Gastroesophageal sphincter (tissue), 4 donors: ENCODE results near the gene GABRR2. TPM values are rescaled to one million over a fixed set of nuclear protein-coding genes. Genes with fewer than 3 reads are reported as not detected.
"Not testable (repeated sequence)": the region's sequence is repeated elsewhere in the genome, so short reads cannot be mapped to it uniquely, and the experiment has no call there.

Source experiments
- ATAC-seq: fragments of 150-250 bp; one replicate; pipeline ENCODE4 v1.9.1; 2016; ENCODE audit warnings: mild to moderate bottlenecking, moderate library complexity
- H3K27ac ChIP-seq, 4 donors: fragments of 200-600 bp; sonication (generic) in 3 of 4; 1 replicate in 3 of 4; 2 replicates in 1 of 4; pipeline ENCODE4 v1.5.1; 2016 to 2019
- H3K27me3 ChIP-seq: fragments of 200-600 bp; sonication (generic); one replicate; pipeline ENCODE4 v1.5.1; 2019
- H3K36me3 ChIP-seq, 2 donors: fragments of 200-600 bp; sonication (generic); one replicate each; pipeline ENCODE4 v1.5.1; 2019; ENCODE audit warnings: control low read depth in 1 of 2
- H3K4me1 ChIP-seq, 3 donors: fragments of 200-600 bp; sonication (generic); 1 replicate in 2 of 3; 2 replicates in 1 of 3; pipeline ENCODE4 v1.5.1; 2016 to 2019; ENCODE audit warnings: control low read depth in 2 of 3
- H3K4me3 ChIP-seq, 2 donors: fragments of 200-600 bp; sonication (generic); one replicate each; pipeline ENCODE4 v1.5.1; 2019; ENCODE audit warnings: mild to moderate bottlenecking in 1 of 2, moderate library complexity in 1 of 2
- H3K9me3 ChIP-seq, 3 donors: fragments of 200-600 bp; sonication (generic); one replicate each; pipeline ENCODE4 v1.5.1; 2017 to 2019; ENCODE audit warnings: control low read depth in 2 of 3
- CTCF ChIP-seq, 4 experiments: fragments of 200-600 bp in 2 of 4; fragments of 450-650 bp in 2 of 4; sonication (generic) in 1 of 4; IDR thresholded peaks; one replicate each; pipeline ENCODE4 v1.5.1; 2017 to 2019; ENCODE audit warnings: antibody characterized with exemption in 4 of 4, mild to moderate bottlenecking in 2 of 4, moderate library complexity in 2 of 4
- EP300 ChIP-seq: sonication (generic); formaldehyde crosslinking; IDR thresholded peaks from one replicate; pipeline ENCODE4 v1.6.1; 2017; ENCODE audit warnings: antibody characterized with exemption, mild to moderate bottlenecking
- POLR2A ChIP-seq, 2 donors: fragments of 450-650 bp; IDR thresholded peaks; one replicate each; pipeline ENCODE4 v1.6.1; 2017; ENCODE audit warnings: antibody characterized with exemption in 2 of 2, mild to moderate bottlenecking in 2 of 2, moderate library complexity in 1 of 2
- POLR2AphosphoS5 ChIP-seq: sonication (generic); formaldehyde crosslinking; IDR thresholded peaks from one replicate; pipeline ENCODE4 v1.6.1; 2017; ENCODE audit warnings: antibody characterized with exemption
- WGBS, 2 donors: methylation state at CpG; one replicate each; pipeline ENCODE4 v1.1.5; 2018; ENCODE audit warnings: low coverage in 1 of 2; 5-methylcytosine and 5-hydroxymethylcytosine counted together
- total RNA-seq, 4 donors: library from RNA; depleted of rRNA; stranded (reverse); fragments of >200 nt; gene quantifications; one replicate each; pipeline ENCODE4 v1.1.0, GENCODE V29; 2016

GABRR2 gene
- total RNA-seq, 4 donors from 2014 or later, result 0.30 to 1.3 TPM; not detected in 2

GRCh38 chr6:89311530-89311852 lies 3.6 kb downstream of the GABRR2 start:
- Histone ChIP-seq H3K27me3 (no peaks in the 10 kb centered on the region), H3K9me3 (no peaks in the 10 kb centered on the region), H3K27ac (peak overlapping the region in 3 of 4 donors; percentile 53 to 62 (median 53)), H3K4me1 (peaks cover 5 to 24% (median 22%) of the 10 kb centered on the region in 3 donors), H3K4me3 (no peak overlapping the region), H3K36me3 (peaks cover 0 to 10% of the 10 kb centered on the region in 2 donors)
- ATAC-seq, result no peak
- TF ChIP-seq POLR2AphosphoS5, result no peak
- no peak for TF ChIP-seq POLR2A (IDR thresholded peaks at IDR 0.05)
- TF ChIP-seq CTCF (IDR thresholded peaks at IDR 0.05), result no peak
- TF ChIP-seq EP300, result no peak
- WGBS, 2 donors, result 20% methylated on average over 1 of the region's 5 CpGs; no CpG with 5 or more reads in 1 of the 2 donors

GRCh38 chr6:89310929-89311328 lies 4.2 kb downstream of the GABRR2 start:
- Histone ChIP-seq H3K9me3 (no peaks in the 10 kb centered on the region), H3K27me3 (no peaks in the 10 kb centered on the region), H3K27ac (no peak overlapping the region), H3K4me1 (peaks cover 5 to 24% (median 22%) of the 10 kb centered on the region in 3 donors), H3K4me3 (no peak overlapping the region), H3K36me3 (peaks cover 0 to 10% of the 10 kb centered on the region in 2 donors)
- no peak for ATAC-seq
- WGBS, 2 donors, result 61 to 89% methylated on average over 3 of the region's 11 CpGs
- TF ChIP-seq POLR2A (IDR thresholded peaks at IDR 0.05), result no peak
- TF ChIP-seq POLR2AphosphoS5, result no peak
- no peak for TF ChIP-seq CTCF (IDR thresholded peaks at IDR 0.05)
- no peak for TF ChIP-seq EP300

GRCh38 chr6:89308525-89309395 lies 6.3 kb downstream of the GABRR2 start:
- no peaks in the 10 kb centered on the region for H3K27me3 ChIP-seq
- no peak for ATAC-seq
- no peak overlapping the region for H3K4me3 ChIP-seq
- no peaks in the 10 kb centered on the region for H3K36me3 ChIP-seq
- no peak overlapping the region for H3K27ac ChIP-seq
- H3K4me1 ChIP-seq, result peaks cover 5 to 24% (median 22%) of the 10 kb centered on the region in 3 donors
- WGBS, 2 donors, result 74 to 79% methylated on average over 5 to 9 of the region's 9 CpGs
- TF ChIP-seq POLR2A (IDR thresholded peaks at IDR 0.05), result no peak
- TF ChIP-seq EP300, result no peak
- TF ChIP-seq POLR2AphosphoS5, result no peak
- H3K9me3 ChIP-seq, result no peaks in the 10 kb centered on the region

GRCh38 chr6:89304517-89304916 lies 10.6 kb downstream of the GABRR2 start:
- H3K4me1 ChIP-seq, H3K36me3 ChIP-seq, H3K27ac ChIP-seq, H3K9me3 ChIP-seq, H3K27me3 ChIP-seq, ATAC-seq, H3K4me3 ChIP-seq: not testable (repeated sequence)
- 94 to 100% methylated on average over 1 to 3 of the region's 3 CpGs for WGBS, 2 donors

GRCh38 chr6:89302936-89303335 lies 12.2 kb downstream of the GABRR2 start:
- ATAC-seq, result no peak
- TF ChIP-seq EP300 (no peak), POLR2A (IDR thresholded peaks at IDR 0.05) (no peak), POLR2AphosphoS5 (no peak), CTCF (IDR thresholded peaks at IDR 0.05) (no peak)
- no peaks in the 10 kb centered on the region for H3K9me3 ChIP-seq
- H3K36me3 ChIP-seq, result no peaks in the 10 kb centered on the region
- no peak overlapping the region for H3K4me3 ChIP-seq
- peaks cover 0 to 9% (median 5%) of the 10 kb centered on the region in 3 donors for H3K4me1 ChIP-seq
- no peaks in the 10 kb centered on the region for H3K27me3 ChIP-seq
- WGBS, 2 donors, result 81 to 86% methylated on average over 1 to 3 of the region's 10 CpGs
- no peak overlapping the region for H3K27ac ChIP-seq

- TF ChIP-seq POLR2AphosphoS5 (no peak), EP300 (no peak), POLR2A (IDR thresholded peaks at IDR 0.05) (no peak), CTCF (IDR thresholded peaks at IDR 0.05) (no peak)
- WGBS, 2 donors, result 80% methylated on average over 3 of the region's 22 CpGs; no CpG with 5 or more reads in 1 of the 2 donors
- no peak overlapping the region for H3K27ac ChIP-seq
Measured at GRCh38 chr6:89302195-89302770, 12.8 kb downstream of the GABRR2 start.

More at GRCh38 chr6:89302195-89302770, 12.8 kb downstream of the GABRR2 start:
- H3K9me3 ChIP-seq, result no peaks in the 10 kb centered on the region
- no peak for ATAC-seq
- H3K27me3 ChIP-seq, result no peaks in the 10 kb centered on the region
- H3K4me1 ChIP-seq, result peaks cover 0 to 15% (median 6%) of the 10 kb centered on the region in 3 donors
- no peak overlapping the region for H3K4me3 ChIP-seq
- H3K36me3 ChIP-seq, result no peaks in the 10 kb centered on the region
